ENCODE data around the gene SUPT20H. TPM values are rescaled to one million over a fixed set of nuclear protein-coding genes. Genes with fewer than 3 reads are reported as not detected.

SUPT20H gene
- total RNA-seq, 4 donors from 2014 or later, result 24.7 to 50.9 (median 40.6) TPM

GRCh38 chr13:36959456-36960116 lies 99.9 kb downstream of the SUPT20H start:
- no peaks in the 10 kb centered on the region for H3K9me3 ChIP-seq
- 51 to 53% methylated on average over 2 of the region's 2 CpGs for WGBS, 2 donors
- H3K4me3 ChIP-seq, result no peak overlapping the region
- H3K4me1 ChIP-seq, result peaks cover 0 to 12% (median 0%) of the 10 kb centered on the region in 4 donors
- no peak for DNase-seq (ENCODE audit: low spot score in 2 of 2)
- TF ChIP-seq CTCF (IDR thresholded peaks at IDR 0.05) (no peak), EP300 (IDR thresholded peaks at IDR 0.05) (no peak)
- H3K27ac ChIP-seq, result peak overlapping the region in 1 of 4 donors; percentile 29
- H3K36me3 ChIP-seq, result peaks cover 5 to 58% (median 10%) of the 10 kb centered on the region in 3 donors
- H3K27me3 ChIP-seq, result no peaks in the 10 kb centered on the region

Other genes starting within 250 kb of the SUPT20H start
- 10 to 100 TPM in 1 of 4 donors, 1 to 10 TPM in 3; 4.8 to 12.9 (median 5.9) TPM for gene RFXAP, start 240.5 kb downstream of the SUPT20H start, total RNA-seq
- 10 to 100 TPM; 13.8 to 20.4 (median 15.8) TPM for gene SMAD9, start 139.4 kb downstream of the SUPT20H start, total RNA-seq
- gene ALG5, start 60.3 kb downstream of the SUPT20H start, total RNA-seq, result 10 to 100 TPM; 36.6 to 45.0 (median 38.2) TPM
- gene EXOSC8, start 58.9 kb downstream of the SUPT20H start, total RNA-seq, result 10 to 100 TPM; 26.7 to 35.0 (median 31.9) TPM
- not detected for gene CSNK1A1L, start 46.0 kb upstream of the SUPT20H start, total RNA-seq

Data from tibial nerve (tissue), 4 donors.